Stimulated activated CD4-positive, alpha-beta T cell treated with anti-CD3 and anti-CD28 coated beads, Interleukin-2, amount 100 ng/mL, for 48 hours (primary cell): ENCODE data around the gene SHROOM1.

Experiments used
- DNase-seq, 2 donors: peaks; one replicate each; pipeline ENCODE4 v3.0.0-alpha.2; 2020

Gene SHROOM1

DNA sequence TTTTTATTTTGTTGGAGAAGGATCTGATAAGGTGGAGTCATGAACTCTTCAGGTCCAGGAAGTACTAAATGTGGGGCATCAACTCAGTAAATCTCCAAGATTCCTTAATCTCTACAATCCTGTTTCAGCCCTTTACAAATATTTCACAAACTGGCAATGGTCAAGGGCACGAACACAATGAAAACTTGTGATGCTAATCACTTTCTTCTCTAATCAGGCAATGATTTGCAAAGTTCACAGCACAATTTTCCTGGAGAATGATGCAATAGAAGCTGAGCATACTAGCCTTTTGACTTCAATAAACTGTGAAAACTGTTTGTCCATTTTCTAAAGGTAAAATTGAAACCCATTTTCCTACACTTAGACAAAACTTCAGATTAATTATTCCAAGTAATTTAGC is 18.9 kb upstream of the SHROOM1 start:
- no peak for DNase-seq

DNA sequence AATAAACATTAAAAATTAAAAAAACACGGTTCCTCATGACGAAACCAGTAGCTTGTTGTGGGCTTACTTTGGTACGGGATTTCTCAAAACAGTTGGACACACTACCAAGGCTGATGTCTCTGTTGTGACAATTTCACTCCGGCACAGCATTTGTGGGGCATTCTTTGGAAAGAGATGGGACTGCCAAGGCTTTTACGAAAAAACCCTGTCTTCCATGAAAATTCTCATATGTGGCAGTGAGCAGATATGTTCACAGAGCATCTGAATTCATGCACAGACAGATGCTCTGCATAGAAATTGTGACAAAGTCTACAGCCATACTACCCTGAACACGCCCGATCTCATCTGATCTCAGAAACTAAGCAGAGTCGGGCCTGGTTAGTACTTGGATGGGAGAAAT is 17.8 kb upstream of the SHROOM1 start:
- no peak for DNase-seq

DNA sequence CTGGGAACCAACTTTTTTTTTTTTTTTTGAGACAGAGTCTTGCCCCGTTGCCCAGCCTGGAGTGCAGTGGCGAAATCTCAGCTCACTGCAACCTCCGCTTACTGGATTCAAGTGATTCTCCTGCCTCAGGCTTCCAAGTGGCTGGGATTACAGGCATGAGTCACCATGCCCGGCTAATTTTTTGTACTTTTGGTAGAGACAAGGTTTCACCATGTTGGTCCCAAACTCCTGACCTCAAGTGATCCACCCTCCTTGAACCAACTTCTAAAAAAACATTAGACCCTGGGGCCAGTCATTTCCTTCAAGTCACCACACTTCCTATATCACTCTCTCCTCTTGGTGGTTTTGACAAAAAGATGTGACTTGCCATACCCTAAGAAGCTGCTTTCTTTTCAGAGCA is 10.9 kb upstream of the SHROOM1 start:
- no peak for DNase-seq

DNA sequence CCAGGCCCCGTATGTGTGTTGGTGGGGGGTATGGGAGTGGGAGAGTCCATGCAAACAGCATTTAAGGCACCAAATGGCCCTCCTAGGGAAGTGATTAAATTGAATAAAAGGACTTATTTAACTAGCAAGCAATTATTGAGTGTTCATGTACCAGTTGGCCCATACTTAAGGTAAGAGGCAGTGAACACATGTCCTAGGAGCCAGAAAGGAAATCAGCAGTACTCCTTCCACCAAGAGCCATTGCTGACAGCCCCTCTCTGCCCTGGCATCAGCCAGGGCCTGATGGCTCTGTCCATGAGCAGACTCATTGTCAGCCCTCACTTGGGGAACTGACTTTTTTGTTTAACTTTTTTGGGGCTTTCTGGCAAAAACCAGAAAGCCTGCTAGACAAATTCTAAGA is 10.4 kb upstream of the SHROOM1 start:
- DNase-seq = no peak

DNA sequence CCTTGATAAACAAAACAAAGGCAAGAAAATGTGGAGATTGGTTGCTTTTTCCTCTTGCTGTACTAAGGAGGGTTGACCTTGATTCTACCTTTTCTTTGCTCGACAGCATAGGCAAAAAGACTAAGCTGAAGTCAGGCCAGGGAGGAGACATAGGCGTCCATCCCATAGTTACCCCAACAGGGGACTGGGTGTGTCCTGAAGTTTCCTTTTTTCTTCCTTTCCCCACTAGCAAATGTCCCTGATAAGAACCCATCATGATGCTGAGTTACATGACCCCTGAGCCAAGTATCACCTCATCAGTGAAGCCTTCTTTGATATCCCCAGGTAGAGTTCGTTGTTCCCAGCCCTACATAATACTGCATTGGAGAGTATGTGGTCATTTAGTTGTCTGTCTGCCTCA is 9.9 kb upstream of the SHROOM1 start:
- DNase-seq = no peak

DNA sequence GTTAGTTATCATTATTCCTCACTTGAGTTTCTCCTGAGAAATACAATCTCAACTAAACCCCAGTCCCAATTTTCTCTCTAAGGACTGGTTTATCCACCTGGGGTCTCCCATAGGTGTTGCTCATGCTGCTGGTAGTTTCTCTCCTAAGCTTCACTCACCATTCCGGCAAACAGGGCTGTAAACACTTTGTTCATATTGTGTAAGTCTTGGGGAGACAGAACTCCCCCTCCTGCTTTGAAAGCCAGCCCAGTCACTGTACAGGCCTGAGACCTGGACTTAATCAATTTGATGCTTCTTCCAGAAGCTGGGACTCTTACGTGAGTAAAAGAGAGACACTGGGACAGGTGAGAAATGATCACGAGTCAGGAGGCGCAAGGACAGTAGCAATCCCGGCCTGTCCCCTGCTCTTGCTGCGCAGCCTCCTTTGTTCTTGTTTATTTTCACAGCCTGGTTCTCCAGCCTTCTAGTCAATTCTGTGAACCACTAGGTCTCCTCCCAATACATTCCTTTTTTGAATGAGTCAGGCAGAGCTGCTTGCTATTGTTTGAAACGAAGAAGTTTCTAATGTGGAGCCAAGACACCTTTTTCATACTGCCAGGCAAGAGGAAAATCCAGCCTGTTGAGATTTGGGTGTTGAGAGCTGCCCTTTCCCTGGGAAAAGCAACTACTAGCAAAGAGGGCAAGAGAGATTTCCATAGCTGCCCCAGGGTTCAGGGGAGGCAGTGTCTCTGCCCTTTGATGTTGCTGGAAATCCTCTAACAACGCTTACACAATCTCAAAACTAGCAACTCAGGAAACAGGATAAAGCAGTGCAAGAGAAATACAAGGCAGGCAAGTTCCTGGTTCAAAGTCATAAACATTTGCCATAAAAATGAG is 9.2 kb upstream of the SHROOM1 start:
- DNase-seq = no peak

DNA sequence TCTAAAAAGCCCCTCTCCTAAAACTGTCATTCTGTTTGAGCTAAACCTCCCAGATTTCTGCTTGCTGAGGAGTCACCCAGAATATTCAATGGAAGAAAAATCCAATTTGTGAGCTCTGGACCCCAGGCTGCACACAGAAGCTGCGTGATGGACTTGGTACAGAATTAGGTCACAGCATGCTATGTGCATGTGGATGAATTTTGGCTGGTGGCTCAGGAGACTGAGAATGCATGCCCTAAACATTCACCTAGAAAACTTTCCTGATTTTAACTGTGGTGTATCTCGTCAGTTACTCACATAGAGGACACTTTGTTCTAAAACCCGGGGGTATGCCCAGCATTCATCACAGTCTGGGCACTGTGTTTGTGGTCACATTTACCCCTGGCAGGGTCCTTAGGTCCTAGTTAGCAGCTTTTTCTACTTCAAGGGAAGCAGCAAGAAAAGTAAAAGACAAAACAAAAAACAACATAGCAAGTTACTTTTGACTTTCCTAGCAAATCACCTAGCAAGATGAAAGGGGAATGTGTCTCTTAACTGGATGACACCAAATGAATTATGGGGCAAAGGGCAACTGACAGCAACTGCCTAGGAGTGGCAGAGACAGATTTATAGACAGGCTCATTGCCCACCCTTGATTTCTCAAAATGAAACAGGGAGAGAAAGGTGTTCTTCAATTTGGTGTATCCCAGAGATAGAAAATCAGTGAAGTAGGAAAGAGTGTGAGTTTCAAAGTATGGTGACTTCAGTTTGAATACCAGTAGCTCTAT is 8.3 kb upstream of the SHROOM1 start:
- DNase-seq = no peak

DNA sequence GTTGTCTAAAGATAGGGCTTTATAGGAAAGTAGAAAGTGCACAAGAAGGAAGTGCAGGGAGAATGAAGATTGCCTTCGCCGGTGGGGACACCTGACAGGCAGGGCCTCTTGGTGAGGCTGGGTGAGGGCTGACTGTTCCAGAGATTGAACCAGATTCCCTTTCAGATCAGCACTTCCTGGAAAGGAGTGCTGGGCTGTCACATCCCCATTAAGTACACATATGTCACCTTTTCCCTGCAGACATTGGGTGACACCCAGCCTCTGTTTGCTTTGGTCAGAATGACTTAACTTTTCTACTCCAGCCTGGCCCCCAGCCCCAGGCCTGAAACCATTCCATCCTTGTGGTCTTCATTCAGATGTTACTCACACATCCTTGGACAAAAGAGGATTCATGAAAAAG is 7.4 kb upstream of the SHROOM1 start:
- DNase-seq = no peak

DNA sequence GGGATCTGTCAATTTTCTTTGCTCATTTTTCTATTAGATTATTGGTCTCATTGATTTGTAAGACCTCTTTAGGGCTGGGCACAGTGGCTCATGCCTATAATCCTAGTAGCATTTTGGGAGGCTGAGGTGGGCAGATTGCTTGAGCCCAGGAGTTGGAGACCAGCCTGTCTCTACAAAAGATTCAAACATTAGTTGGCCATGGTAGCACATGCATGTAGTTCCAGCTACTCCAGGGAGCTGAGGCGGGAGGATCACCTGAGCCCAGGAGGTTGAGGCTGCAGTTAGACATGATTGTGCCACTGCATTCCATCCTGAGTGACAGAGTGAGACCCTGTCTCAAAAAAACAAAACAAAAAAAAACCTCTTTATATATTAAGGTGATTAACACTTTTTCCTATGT is 6.4 kb upstream of the SHROOM1 start:
- DNase-seq = no peak

DNA sequence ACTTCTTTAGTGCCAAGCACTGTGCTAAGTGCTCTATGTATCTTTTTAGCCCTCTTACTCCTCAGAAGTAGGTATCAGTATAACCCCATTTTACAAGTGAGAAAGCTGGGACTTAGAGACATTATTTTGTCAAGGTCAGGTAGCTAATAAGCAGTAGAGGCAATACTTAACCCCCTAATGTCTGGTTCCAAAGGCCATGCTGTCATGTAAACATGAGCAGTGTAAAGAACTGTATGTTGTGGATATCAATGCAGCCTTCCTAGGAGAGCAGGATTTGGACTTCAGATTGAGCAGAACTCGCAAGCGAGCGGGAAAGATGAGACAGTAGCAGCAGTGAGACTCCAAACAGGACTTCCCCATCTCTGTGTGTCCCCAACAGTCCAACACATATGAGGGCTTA is 3.6 kb upstream of the SHROOM1 start:
- no peak for DNase-seq

DNA sequence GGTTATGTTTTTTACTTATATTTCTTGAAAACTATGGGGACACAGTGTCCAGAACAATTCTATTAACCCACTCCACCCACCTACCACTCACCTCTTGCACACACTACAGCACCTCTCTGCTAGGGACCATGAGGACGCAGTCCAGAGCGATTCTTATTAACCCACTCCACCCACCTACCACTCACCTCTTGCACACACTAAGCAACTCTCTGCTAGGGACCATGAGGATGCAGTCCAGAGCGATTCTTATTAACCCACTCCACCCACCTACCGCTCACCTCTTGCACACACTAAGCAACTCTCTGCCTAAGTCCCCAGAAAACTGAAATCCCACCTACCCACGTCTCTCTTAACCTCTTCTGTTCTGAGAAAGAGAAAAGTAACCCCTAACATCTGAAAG is 2.2 kb upstream of the SHROOM1 start:
- DNase-seq = no peak

DNA sequence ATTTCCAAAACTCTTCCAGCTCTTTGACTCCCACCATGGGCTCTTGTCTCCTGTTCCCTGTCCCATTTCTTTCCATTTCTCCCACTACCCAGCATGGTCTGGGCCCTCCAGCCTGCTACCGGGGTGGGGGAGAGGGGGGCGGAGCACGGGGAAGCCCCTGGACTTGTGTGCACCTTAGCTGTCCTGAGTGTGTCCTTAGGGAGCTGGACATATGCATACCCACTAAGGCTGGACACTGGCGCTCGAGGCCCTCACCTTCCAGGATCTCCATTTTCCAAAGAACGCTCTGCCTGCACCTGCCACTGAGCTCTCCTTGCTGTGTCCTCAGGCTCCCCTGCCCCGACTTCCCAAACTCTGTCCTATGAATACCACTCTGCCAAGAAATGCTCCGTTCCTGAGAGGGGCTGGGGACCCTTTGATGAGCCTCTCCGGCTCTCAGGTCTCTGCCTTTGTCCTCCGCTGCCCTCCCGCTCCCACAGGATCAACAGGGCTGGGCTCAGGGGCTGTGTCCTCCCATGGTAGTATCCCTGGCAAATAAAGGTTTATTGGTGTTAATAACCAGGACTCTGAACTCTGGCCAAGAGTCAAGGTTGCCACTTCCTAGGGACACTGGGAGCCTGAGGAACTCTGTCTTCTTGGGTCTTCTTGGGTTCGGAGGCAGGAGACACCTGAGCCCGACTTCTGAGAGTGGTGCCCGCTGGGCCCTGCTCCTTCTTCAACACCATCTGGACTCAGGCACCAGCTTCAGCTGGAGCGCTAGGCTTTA is 831 bp upstream of the SHROOM1 start:
- no peak for DNase-seq

DNA sequence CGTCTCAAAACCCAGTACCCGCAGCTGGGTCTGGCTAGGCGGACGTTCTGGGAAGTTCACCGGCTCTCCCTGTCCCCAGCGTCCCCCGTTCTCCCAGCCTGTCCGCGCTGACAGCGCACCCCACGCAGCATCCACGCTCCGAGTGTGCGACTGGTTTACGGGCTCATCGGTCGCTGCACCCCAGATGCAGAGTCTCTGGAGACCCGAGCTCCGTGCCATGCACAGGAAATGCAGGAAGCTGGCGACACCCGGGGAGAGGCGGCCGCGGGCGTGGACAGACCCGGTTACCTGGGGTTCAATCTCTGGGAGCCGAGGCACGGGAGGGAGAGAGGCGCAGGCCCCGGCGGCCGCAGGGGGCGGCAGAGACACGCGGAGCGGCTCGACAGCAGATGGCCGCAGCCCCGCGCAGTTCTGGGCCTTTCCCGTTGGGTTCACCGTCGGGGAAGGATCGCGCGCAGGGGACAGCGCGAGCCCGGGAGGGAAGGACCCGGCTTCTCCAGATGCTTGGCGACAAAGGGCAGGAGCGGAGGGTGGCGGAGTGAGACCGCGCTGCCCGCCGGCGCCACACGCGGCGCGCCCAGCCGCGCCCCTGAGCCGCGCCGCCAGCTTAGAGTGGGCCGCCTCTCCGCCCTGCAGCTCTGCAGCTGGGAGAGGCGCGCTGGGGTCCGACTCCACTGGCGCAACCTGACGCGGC is 558 bp downstream of the SHROOM1 start:
- DNase-seq = peak; percentile 63 to 65

DNA sequence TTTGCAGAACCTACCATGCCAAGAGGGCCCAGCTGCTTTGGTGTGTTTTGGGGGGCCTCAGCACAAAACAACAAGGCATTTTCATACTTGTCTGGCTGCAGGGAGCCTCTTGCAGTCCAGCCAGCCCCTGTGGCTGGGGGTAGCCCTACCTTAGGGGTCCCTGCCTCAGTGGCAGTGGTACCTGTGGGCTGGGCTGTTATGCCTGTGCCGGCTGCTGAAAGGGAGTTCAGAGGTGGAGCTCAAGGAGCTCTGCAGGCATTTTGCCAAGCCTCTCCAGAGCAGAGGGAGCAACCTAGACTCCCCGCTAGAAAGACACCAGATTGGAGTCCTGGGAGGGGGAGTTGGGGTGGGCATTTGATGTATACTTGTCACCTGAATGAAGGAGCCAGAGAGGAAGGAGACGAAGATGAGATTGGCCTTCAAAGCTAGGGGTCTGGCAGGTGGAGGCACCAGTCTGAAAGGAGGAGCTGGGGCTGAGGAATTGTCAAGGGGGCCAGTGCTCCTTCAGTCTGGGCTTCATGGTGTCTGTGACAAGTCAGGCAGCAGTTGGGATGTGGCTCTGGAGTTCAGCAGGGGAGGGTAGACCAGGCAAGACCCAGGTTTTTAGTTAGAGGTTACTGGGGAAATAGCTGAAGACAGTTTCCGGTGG is 1.5 kb downstream of the SHROOM1 start:
- no peak for DNase-seq

DNA sequence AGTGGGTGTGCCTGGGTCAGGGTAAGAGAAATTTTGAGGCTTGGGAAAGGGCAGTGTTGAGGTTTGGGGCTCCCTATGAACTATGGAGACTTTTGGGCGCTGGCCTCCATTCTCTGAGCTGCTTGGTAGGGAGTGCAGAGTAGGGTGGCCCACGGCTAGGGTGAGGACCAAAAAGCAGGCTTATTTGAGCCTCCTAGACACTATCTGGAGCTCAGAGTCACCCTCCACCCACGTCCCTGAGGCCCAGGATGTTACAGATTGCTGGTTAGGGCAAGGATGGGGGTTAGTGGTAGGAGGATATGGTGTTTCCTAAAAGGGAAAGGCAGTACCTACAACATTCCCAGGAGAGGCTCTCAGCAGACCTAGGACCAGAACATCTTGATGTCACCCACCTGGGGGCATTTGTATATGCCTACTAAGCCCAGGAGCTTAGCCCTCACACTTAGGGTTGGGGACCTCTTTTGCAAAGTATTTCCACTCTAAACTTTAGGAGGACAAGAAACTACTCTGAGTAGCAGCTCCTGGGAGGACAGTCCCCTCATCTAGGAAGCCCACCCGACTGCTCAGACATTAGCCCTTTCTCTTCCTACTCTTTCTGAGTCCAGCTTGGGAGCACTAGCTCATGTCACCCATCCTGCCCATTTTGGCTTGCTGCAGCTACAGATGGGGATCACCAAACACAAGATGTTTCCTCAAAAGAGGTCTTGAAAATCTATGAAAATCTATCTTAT is 2.3 kb downstream of the SHROOM1 start:
- DNase-seq = no peak

DNA sequence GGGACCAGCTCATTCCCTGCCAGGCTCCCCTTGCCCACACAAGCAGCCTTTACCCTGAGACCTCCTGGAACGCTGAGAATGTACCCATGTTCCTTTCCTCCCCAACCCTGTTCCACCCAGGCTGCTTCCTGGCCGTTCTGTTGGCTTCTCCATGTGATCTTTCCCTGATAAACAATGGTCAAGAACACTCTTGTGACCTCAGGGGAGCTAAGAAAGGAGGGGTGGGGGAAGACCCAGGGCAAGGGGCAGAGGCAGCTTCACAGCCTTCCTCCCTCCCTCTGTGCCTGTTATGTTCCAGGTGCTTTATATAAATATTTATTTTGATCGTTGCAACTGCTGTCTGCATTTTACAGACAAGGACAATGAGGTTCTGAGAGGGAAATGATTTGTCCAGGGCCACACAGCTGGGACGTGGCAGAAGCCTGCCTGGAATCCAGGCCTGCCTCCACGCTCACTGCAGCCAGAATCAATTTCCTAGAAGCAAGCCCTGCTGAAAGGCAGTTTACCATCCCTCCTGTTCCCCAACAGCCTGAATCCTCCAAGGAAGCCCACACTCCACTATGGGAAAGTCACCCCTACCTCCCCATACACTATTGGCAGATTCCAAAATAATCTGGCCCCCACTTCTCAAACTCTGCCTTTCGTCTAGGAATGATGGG is 3.9 kb downstream of the SHROOM1 start:
- DNase-seq = no peak

DNA sequence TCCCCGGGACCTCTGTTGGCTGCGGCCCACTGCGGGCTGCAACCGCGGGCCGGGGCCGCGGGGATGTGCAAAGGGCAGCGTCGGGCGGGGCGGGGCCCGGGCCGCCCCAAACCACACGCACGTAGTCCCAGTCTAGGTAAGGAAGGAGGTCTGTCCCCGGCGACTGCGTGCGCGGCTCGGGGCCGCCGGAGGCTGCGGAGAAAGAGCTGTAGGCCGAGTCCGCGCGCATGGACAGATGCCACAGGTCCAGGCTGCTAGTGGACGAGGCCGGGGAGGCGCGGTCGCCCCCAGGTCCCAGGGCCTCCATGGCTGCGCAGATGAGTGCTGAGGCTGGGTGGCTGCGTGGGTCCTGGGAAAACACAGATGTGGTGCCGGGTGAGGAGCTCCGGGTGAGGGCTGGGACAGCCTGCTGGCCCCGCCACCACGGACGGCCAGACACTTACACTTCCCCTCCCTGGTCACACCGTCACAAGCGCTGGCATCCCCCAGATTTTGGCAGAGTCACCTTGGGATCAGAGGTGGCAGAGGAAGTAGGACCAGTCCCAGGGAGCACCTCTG is 4.5 kb downstream of the SHROOM1 start:
- DNase-seq = no peak

DNA sequence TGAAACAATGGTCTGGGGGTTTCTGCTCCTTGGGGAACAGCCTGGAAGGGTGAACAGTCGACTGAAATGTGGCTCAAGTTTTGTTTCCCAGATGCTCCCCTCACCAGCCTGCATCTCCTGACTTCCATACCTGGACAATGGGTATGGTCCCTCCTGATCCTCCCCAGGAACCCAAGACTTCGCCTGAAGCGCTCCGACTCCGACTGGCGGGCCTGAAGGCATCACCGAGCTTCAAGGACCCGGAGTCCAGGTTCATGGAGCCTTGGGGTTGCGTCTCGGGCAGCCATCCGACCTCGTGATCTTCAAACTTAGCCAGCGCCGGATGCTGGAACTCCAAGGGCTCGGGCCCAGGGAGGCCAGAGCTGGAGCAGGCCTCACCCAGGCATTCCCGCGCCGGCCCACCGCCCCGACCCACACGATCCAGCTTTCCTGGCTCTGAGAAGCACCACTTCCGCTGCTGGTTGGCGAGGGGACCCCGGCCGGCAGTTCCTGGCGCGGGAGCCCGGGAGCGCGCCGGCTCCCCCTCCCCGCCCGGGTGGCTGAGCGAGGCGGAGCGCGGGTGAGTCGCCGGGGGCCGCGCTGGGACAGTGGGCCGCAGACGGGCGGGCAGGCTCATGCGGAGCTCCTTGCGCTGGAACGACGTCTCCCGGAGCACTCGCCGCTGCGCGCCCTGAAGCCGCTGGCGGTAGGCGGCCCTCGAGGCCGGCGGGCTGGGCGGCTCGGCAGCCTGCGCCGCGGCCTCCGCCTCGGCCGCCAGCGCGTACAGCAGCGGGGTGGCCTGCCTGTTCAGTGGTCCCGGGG is 5.2 kb downstream of the SHROOM1 start:
- DNase-seq = no peak

DNA sequence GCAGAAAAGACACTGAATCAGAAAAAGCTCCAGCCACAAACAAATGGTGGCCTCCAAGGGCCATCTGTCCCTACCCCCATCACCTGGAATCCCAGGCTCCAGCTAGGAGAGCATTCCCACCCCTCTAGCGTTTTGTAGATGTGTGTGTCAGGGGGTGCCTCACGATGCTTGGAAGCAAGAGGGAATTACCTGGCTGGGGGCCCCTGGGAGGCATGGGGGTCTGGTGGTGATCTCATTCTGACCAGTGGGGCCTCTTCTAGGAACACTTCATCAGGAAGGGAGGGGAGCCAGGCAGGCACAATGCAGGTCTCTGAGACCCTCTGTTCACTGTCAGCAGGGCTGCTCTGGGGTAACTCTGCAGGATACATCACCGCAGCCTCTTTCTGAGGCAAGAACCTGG is 6.0 kb downstream of the SHROOM1 start:
- no peak for DNase-seq

DNA sequence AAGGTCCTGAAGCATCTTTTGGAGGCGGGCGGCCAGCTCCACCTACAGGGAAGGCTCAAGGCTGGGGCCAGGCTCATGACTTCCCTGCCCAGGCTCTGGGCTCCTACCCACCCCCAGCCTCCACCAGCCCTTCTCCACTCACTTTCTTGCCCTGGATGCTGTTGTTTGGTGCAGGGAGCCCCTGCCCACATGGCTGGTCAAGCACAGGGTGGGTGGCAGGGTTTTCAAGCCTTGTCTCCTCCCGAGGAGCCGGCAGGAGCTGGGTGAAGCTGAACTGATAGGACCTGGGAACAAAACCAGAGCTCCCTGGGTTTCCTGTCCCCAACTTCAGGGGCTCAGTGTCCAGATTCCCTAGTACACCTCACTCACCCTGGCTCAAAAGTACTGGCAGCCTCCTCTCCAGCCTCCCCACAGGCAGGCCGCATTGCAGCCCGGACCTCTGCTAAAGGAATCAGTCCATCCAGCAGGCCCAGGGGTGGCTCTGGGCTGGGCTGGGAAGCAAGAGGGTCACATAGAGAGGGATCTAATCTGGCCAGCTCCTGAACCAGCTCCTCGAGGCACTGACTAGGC is 6.9 kb downstream of the SHROOM1 start:
- no peak for DNase-seq
